Fibroblast of villous mesenchyme (primary cell): Measurements from ENCODE around the gene MET. TPM values are rescaled to one million over a fixed set of nuclear protein-coding genes. Genes with fewer than 3 reads are reported as not detected.
A peak's percentile ranks its signal among the peaks of the same experiment; 100 is the strongest.

Experiments
- DNase-seq: peaks from one replicate; pipeline ENCODE4 v3.0.0-alpha.2; 2010; ENCODE audit warnings: low read depth
- H3K4me3 ChIP-seq: 2 replicates; pipeline ENCODE4 v1.5.1; 2011; ENCODE audit warnings: low read depth, mild to moderate bottlenecking, low read length
- CTCF ChIP-seq: IDR thresholded peaks from 2 replicates; pipeline ENCODE4 v1.5.1; 2012; ENCODE audit warnings: low read depth, mild to moderate bottlenecking, low read length; ENCODE audit not compliant: insufficient read depth
- total RNA-seq: library from RNA; depleted of rRNA; stranded (reverse); fragments of >200 nt; gene quantifications from 2 replicates; pipeline ENCODE4 v1.2.3, GENCODE V29; 2012

Gene MET
- total RNA-seq: 23.8 and 48.8 TPM in 2 replicates

DNA sequence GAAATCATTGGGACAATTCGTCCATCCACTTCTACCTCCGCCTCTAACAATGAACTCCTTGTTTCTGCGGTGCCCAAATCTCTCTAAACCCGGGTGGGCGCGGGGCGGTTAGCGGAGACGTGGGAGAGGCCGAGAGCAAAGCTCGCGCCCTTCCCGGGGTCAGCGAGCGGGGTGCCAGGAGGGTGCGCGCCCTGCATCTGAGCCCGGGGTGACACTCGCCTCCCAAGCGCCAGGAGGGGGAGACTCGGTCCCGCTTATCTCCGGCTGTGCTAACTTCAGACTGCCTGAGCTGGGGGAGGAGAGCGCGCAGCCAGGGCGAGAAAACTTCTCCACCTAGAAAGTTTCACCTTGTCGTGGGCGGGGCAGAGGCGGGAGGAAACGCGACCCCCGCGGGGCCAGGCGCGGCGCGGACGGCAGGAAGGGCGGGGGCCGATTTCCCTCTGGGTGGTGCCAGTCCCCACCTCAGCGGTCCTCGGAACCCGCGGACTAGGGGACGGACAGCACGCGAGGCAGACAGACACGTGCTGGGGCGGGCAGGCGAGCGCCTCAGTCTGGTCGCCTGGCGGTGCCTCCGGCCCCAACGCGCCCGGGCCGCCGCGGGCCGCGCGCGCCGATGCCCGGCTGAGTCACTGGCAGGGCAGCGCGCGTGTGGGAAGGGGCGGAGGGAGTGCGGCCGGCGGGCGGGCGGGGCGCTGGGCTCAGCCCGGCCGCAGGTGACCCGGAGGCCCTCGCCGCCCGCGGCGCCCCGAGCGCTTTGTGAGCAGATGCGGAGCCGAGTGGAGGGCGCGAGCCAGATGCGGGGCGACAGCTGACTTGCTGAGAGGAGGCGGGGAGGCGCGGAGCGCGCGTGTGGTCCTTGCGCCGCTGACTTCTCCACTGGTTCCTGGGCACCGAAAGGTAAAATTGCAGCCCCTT lies at the start of gene MET:
Gene MET, plus strand, starts transcription at position 516 of the 915 bp plus-strand sequence. CDS start 26,889 bp downstream, outside the sequence.
- H3K4me3 ChIP-seq: peak within 1 kb of the TSS; percentile 71
- peak; percentile 66 for TF ChIP-seq CTCF
- peak; percentile 62 for DNase-seq

- no peak for DNase-seq
- no peak overlapping the region for H3K4me3 ChIP-seq
- TF ChIP-seq CTCF: no peak
Measured at GRCh38 chr7:116626886-116627285, 45.1 kb upstream of the MET start.

- DNase-seq: no peak
- H3K4me3 ChIP-seq: no peak overlapping the region
- no peak for TF ChIP-seq CTCF
Measured at GRCh38 chr7:116629051-116629463, 42.9 kb upstream of the MET start.

DNA sequence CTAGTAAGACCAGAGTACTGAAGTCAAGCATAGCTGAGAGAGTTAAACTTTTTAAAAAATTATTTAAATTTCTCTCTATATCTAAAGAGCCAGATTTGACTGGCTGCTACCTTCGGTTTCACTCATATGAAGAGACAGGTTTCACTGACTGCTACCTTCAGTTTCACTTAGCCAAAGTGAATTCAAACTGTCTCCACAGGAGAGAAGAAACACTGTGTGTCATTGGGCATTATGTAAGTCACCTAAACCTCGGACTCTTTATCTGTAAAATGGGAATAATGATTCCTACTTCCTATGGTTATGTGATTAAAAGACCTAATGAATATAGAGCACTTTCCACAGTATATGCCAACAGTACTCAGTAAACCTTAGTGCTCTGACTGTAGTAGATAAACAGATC lies 41.6 kb upstream of the MET start:
- DNase-seq: no peak
- H3K4me3 ChIP-seq: no peak overlapping the region
- no peak for TF ChIP-seq CTCF

- no peak overlapping the region for H3K4me3 ChIP-seq
- DNase-seq: peak; percentile 90
- no peak for TF ChIP-seq CTCF
Measured at GRCh38 chr7:116630932-116631671, 40.9 kb upstream of the MET start.

- TF ChIP-seq CTCF: no peak
Measured at GRCh38 chr7:116631676-116632075, 40.3 kb upstream of the MET start.

More at GRCh38 chr7:116631676-116632075, 40.3 kb upstream of the MET start:
- H3K4me3 ChIP-seq: no peak overlapping the region
- no peak for DNase-seq
